ENCODE results near the gene FAM161B.

GRCh38 chr14:73937012-73937411, 12.9 kb downstream of the FAM161B start:
- TF ChIP-seq, protein P1, sequence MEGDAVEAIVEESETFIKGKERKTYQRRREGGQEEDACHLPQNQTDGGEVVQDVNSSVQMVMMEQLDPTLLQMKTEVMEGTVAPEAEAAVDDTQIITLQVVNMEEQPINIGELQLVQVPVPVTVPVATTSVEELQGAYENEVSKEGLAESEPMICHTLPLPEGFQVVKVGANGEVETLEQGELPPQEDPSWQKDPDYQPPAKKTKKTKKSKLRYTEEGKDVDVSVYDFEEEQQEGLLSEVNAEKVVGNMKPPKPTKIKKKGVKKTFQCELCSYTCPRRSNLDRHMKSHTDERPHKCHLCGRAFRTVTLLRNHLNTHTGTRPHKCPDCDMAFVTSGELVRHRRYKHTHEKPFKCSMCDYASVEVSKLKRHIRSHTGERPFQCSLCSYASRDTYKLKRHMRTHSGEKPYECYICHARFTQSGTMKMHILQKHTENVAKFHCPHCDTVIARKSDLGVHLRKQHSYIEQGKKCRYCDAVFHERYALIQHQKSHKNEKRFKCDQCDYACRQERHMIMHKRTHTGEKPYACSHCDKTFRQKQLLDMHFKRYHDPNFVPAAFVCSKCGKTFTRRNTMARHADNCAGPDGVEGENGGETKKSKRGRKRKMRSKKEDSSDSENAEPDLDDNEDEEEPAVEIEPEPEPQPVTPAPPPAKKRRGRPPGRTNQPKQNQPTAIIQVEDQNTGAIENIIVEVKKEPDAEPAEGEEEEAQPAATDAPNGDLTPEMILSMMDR (IDR thresholded peaks at IDR 0.05), result no peak
- no peak for TF ChIP-seq POLR2A (IDR thresholded peaks at IDR 0.05)

All from esophagus squamous epithelium (tissue), 4 donors.